ENCODE measurements around the gene SIX4. TPM values are rescaled to one million over a fixed set of nuclear protein-coding genes. Genes with fewer than 3 reads are reported as not detected.

SIX4 gene
- polyA plus RNA-seq, 1 experiment = 17.7 TPM

DNA sequence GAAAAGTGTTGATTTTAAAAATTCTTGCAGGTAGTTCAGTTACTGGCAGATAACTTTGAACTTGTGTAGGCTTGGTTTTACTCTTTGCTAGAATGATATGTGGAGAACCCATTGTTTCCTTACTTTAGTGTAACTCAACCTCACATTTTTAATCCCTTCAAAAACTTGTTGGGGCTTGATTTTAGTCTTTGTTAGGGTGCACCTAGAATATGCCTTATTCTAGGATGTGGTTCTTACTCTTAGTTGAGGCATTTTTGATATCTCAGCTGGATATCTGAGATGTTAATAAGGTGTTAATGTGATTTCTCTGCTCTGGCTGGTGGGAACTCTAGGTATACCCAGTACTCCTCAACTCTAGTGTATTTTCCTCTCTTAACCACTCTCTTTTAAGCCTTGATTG is 20.4 kb upstream of the SIX4 start:
- POLR2A ChIA-PET = no interaction called here
- CTCF ChIA-PET = no interaction called here
- Histone ChIP-seq H3K27me3 (ENCODE audit: control insufficient read depth, insufficient read depth, low read length) (no peaks in the 10 kb centered on the region), H3K9me3 (ENCODE audit: control insufficient read depth, insufficient read depth, low read length) (peaks cover 3% of the 10 kb centered on the region; the same call in 1 of the 2 replicates), H3K27ac (ENCODE audit: low read depth, low read length) (no peak overlapping the region), H3K4me3 (ENCODE audit: low read depth, low read length) (no peak overlapping the region)
- no peak for DNase-seq (ENCODE audit: low read depth, low spot score)
- TF ChIP-seq, protein P1, sequence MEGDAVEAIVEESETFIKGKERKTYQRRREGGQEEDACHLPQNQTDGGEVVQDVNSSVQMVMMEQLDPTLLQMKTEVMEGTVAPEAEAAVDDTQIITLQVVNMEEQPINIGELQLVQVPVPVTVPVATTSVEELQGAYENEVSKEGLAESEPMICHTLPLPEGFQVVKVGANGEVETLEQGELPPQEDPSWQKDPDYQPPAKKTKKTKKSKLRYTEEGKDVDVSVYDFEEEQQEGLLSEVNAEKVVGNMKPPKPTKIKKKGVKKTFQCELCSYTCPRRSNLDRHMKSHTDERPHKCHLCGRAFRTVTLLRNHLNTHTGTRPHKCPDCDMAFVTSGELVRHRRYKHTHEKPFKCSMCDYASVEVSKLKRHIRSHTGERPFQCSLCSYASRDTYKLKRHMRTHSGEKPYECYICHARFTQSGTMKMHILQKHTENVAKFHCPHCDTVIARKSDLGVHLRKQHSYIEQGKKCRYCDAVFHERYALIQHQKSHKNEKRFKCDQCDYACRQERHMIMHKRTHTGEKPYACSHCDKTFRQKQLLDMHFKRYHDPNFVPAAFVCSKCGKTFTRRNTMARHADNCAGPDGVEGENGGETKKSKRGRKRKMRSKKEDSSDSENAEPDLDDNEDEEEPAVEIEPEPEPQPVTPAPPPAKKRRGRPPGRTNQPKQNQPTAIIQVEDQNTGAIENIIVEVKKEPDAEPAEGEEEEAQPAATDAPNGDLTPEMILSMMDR (IDR thresholded peaks at IDR 0.05; ENCODE audit: low read depth, low read length) = no peak

DNA sequence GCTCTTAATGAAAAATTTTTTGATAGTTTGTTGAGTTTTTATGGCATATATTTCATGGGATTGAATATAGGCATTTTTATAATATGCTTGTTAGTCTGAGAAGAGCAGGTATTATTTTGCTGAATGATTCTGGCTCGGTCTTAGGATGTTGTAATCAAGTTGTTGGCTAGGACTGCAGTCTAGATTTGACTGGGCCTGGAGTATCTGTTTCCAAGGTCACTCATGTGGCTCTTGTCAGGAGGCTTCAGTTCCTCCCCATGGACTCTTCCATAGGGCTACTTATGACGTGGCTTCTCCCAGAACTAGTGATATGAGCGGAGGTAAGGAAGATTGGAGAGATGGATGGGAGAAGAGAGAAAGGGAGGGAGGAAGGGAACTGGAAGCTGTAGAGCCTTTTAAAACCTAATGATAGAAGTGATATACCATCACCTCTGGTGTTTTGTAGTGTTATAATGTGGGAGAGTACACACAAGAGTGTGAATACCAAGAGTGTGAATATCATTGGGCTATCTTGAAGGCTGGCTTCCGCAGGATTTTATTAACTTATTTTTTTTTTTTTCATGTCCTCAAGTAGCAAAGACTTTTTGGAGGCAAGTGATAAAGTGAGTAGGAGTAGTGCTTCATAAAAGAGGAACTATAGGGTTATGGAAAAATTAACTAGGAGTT is 14.8 kb upstream of the SIX4 start:
- ChIA-PET POLR2A (no interaction called here), CTCF (no interaction called here)
- no peak for DNase-seq (ENCODE audit: low read depth, low spot score)
- H3K27ac ChIP-seq (ENCODE audit: low read depth, low read length) = no peak overlapping the region
- H3K9me3 ChIP-seq (ENCODE audit: control insufficient read depth, insufficient read depth, low read length) = peaks cover under 1% of the 10 kb centered on the region; the same call in 1 of the 2 replicates
- no peaks in the 10 kb centered on the region for H3K27me3 ChIP-seq (ENCODE audit: control insufficient read depth, insufficient read depth, low read length)
- TF ChIP-seq, protein P1 (IDR thresholded peaks at IDR 0.05; ENCODE audit: low read depth, low read length) = no peak
- no peak overlapping the region for H3K4me3 ChIP-seq (ENCODE audit: low read depth, low read length)

DNA sequence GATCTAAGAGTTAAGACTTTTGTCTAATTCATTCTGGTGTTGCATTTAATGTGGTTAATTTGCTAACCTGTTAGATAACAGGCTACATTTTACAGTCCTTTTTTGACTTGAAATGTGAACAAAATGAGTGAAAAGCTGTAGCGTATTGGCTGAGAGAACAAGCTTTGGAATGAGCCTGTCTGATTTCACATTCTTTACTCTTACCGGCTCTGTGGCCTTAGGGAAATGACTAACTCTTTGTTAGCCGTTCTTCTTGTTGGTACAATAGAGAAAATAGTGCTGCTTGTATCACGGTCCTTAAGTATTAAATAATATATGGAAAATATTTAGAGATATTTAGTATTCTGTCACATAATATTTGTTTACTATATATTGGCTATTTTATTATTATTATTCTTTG is 12.3 kb upstream of the SIX4 start:
- peak overlapping the region; percentile 91 for H3K4me3 ChIP-seq (ENCODE audit: low read depth, low read length)
- H3K9me3 ChIP-seq (ENCODE audit: control insufficient read depth, insufficient read depth, low read length) = no peaks in the 10 kb centered on the region
- TF ChIP-seq, protein P1 (IDR thresholded peaks at IDR 0.05; ENCODE audit: low read depth, low read length) = no peak
- H3K27me3 ChIP-seq (ENCODE audit: control insufficient read depth, insufficient read depth, low read length) = no peaks in the 10 kb centered on the region
- no peak for DNase-seq (ENCODE audit: low read depth, low spot score)
- CTCF ChIA-PET = no interaction called here
- POLR2A ChIA-PET = no interaction called here
- no peak overlapping the region for H3K27ac ChIP-seq (ENCODE audit: low read depth, low read length)

DNA sequence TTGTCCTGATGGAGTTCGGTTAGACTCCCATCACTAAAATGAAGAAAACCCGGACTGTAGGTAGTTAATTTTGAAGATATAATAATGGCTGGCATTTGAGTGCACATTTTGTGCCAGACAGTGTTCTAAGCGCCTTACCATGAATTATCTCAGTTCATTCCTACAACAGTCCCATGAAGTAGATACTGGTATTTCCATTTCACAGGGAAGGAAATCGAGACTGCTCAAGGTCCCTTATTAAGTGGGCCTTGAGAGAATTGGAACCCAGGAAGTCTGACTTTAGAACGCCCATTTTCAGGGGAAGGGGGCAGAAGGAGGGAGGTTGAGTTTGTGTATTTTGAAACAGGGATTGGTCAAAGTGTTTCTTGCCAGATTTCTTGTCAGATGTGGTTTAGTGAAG is 11.3 kb upstream of the SIX4 start:
- peak overlapping the region; percentile 91 for H3K4me3 ChIP-seq (ENCODE audit: low read depth, low read length)
- H3K27ac ChIP-seq (ENCODE audit: low read depth, low read length) = no peak overlapping the region
- H3K27me3 ChIP-seq (ENCODE audit: control insufficient read depth, insufficient read depth, low read length) = no peaks in the 10 kb centered on the region
- CTCF ChIA-PET = no interaction called here
- POLR2A ChIA-PET = interaction anchor here (0.5 to 0.6 kb wide), 2 partner anchors 12 to 81 kb away, joined by 3 to 5 read pairs; no protein-coding TSS in a partner anchor
- no peak for DNase-seq (ENCODE audit: low read depth, low spot score)
- H3K9me3 ChIP-seq (ENCODE audit: control insufficient read depth, insufficient read depth, low read length) = no peaks in the 10 kb centered on the region
- TF ChIP-seq, protein P1 (IDR thresholded peaks at IDR 0.05; ENCODE audit: low read depth, low read length) = no peak

DNA sequence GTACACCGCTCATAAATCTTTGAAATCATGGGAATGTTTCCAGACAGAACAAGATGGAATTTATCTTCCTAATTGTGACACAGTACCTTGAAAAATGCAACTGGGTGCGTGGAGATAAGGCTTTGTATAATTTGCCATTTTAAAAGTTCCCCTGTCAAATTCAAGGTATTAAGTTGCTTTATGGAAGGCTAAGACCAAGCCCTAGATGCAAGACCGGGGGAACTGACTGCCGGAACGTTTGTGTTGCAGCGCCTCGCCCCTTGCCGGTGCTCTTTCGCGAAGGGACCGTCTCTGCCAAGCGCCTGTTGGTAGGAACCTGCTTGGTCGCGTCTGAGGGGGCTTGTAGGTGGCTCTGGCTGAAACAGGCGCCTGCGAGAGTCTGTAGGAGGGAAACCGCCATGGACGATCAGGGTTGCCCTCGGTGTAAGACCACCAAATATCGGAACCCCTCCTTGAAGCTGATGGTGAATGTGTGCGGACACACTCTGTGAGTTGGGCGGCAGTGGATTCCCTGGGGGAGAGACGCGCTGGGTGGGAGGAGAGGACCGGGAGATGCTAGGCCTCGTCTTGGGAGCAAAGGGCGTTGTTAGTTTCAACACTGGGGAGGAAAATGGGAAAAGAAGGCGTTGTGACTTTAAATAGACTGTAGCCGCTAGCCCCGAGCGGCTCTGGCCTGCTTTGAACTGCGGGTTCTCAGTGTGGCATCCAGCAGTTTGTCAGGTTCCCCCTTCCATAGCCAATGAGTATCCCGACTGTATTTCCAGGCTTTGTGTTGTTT is 10.5 kb upstream of the SIX4 start, which contains the start of gene MNAT1:
Gene MNAT1, plus strand, starts transcription at position 297 of the 778 bp plus-strand sequence. Its CDS starts 102 bp downstream, at position 399.
- Histone ChIP-seq H3K27me3 (ENCODE audit: control insufficient read depth, insufficient read depth, low read length) (no peaks in the 10 kb centered on the region), H3K9me3 (ENCODE audit: control insufficient read depth, insufficient read depth, low read length) (no peaks in the 10 kb centered on the region), H3K27ac (ENCODE audit: low read depth, low read length) (peak within 1 kb of the TSS; percentile 34), H3K4me3 (ENCODE audit: low read depth, low read length) (peak within 1 kb of the TSS; percentile 91)
- ChIA-PET POLR2A (interaction anchor here (0.5 to 1.0 kb wide), 3 partner anchors 12 to 82 kb away, joined by 3 to 5 read pairs (median 3); no protein-coding TSS in a partner anchor), CTCF (interaction anchor here (1.3 kb wide), 1 partner anchor 10 kb away, joined by 3 read pairs; the partner anchor contains the start of gene SIX4)
- DNase-seq (ENCODE audit: low read depth, low spot score) = peak; percentile 68
- TF ChIP-seq, protein P1 (IDR thresholded peaks at IDR 0.05; ENCODE audit: low read depth, low read length) = peak; percentile 23; the same call in 1 of the 2 replicates

All from AG04450 (cell line).